Vagina (tissue), 2 donors: ENCODE data around the gene SPINDOC. TPM values are rescaled to one million over a fixed set of nuclear protein-coding genes. Genes with fewer than 3 reads are reported as not detected.

Experiments
- DNase-seq, 2 donors: peaks; one replicate each; pipeline ENCODE4 v3.0.0-alpha.2; 2017; ENCODE audit errors: extremely low spot score in 2 of 2
- H3K27ac ChIP-seq: fragments of 200-600 bp; sonication (generic); one replicate; pipeline ENCODE4 v1.5.1; 2019
- H3K27me3 ChIP-seq: fragments of 200-600 bp; sonication (generic); one replicate; pipeline ENCODE4 v1.5.1; 2019
- H3K36me3 ChIP-seq, 2 donors: fragments of 200-600 bp; sonication (generic); one replicate each; pipeline ENCODE4 v1.5.1; 2017 to 2019
- H3K4me1 ChIP-seq: fragments of 200-600 bp; sonication (generic); one replicate; pipeline ENCODE4 v1.5.1; 2019
- H3K4me3 ChIP-seq, 2 donors: fragments of 200-600 bp; sonication (generic); 1 replicate in 1 of 2; 2 replicates in 1 of 2; pipeline ENCODE4 v1.5.1; 2016 to 2019
- H3K9me3 ChIP-seq: fragments of 200-600 bp; sonication (generic); one replicate; pipeline ENCODE4 v1.5.1; 2019
- CTCF ChIP-seq, 3 experiments: fragments of 450-650 bp in 2 of 3; fragments of 200-600 bp in 1 of 3; sonication (generic) in 1 of 3; IDR thresholded peaks; one replicate each; pipeline ENCODE4 v1.5.1; 2017 to 2019; ENCODE audit warnings: antibody characterized with exemption in 3 of 3, mild to moderate bottlenecking in 2 of 3, moderate library complexity in 2 of 3
- POLR2A ChIP-seq, 2 donors: fragments of 450-650 bp; IDR thresholded peaks; one replicate each; pipeline ENCODE4 v1.6.1; 2017; ENCODE audit warnings: antibody characterized with exemption in 2 of 2, mild to moderate bottlenecking in 2 of 2, moderate library complexity in 2 of 2
- POLR2AphosphoS5 ChIP-seq, 2 donors: sonication (generic); formaldehyde crosslinking; IDR thresholded peaks; one replicate each; pipeline ENCODE4 v1.9.0; 2017; ENCODE audit warnings: antibody characterized with exemption in 2 of 2, mild to moderate bottlenecking in 2 of 2, low read depth in 1 of 2; ENCODE audit not compliant: insufficient read depth in 1 of 2
- intact Hi-C: fragments of 100-400 bp; cut with DNase I; formaldehyde crosslinking; loops from one replicate; pipeline ENCODE4 v1.15.1; 2023
- small RNA-seq: library from RNA; depleted of rRNA; stranded (forward); fragments of <200 nt; gene quantifications from one replicate; pipeline ENCODE3, GENCODE V24; 2016
- total RNA-seq: library from RNA; depleted of rRNA; stranded (reverse); fragments of >200 nt; gene quantifications from one replicate; pipeline ENCODE4 v1.2.3, GENCODE V29; 2016

The SPINDOC gene
- total RNA-seq, 1 donor from 2014 or later: 6.6 TPM

GRCh38 chr11:63875506-63876065, 62.3 kb downstream of the SPINDOC start:
- Histone ChIP-seq H3K36me3 (no peaks in the 10 kb centered on the region), H3K27ac (no peak overlapping the region), H3K4me3 (no peak overlapping the region), H3K4me1 (peaks cover 74% of the 10 kb centered on the region), H3K27me3 (no peaks in the 10 kb centered on the region), H3K9me3 (no peaks in the 10 kb centered on the region)
- intact Hi-C loops: no loop called here
- TF ChIP-seq POLR2AphosphoS5 (IDR thresholded peaks at IDR 0.05; ENCODE audit: insufficient read depth in 1 of 2, low read depth in 1 of 2) (no peak), POLR2A (IDR thresholded peaks at IDR 0.05) (no peak)
- no peak for DNase-seq

GRCh38 chr11:63876616-63877015, 63.4 kb downstream of the SPINDOC start:
- TF ChIP-seq POLR2AphosphoS5 (IDR thresholded peaks at IDR 0.05; ENCODE audit: insufficient read depth in 1 of 2, low read depth in 1 of 2) (no peak), POLR2A (IDR thresholded peaks at IDR 0.05) (no peak), CTCF (IDR thresholded peaks at IDR 0.05) (no peak)
- H3K36me3 ChIP-seq: no peaks in the 10 kb centered on the region
- no peak overlapping the region for H3K4me3 ChIP-seq
- H3K9me3 ChIP-seq: no peaks in the 10 kb centered on the region
- peaks cover 68% of the 10 kb centered on the region for H3K4me1 ChIP-seq
- H3K27me3 ChIP-seq: no peaks in the 10 kb centered on the region
- no peak for DNase-seq
- intact Hi-C loops: no loop called here
- no peak overlapping the region for H3K27ac ChIP-seq

Small RNAs within 50 kb of the gene (small RNA-seq; reads per million reads assigned to genes)
- not detected for gene AP006289.1
- not detected for gene RN7SL596P

Other genes with a start within 250 kb of the SPINDOC start
- 17.2 TPM for gene PLAAT3, start 199.0 kb upstream of the SPINDOC start, total RNA-seq
- gene ATL3, start 142.1 kb upstream of the SPINDOC start, total RNA-seq: 72.2 TPM
- 75.1 TPM for gene RTN3, start 132.0 kb upstream of the SPINDOC start, total RNA-seq
- gene ZFTA, start 44.7 kb upstream of the SPINDOC start, total RNA-seq: 13.0 TPM
- 35.6 TPM for gene MARK2, start 25.7 kb downstream of the SPINDOC start, total RNA-seq
- not detected for gene RCOR2, start 103.7 kb downstream of the SPINDOC start, total RNA-seq
- gene NAA40, start 125.5 kb downstream of the SPINDOC start, total RNA-seq: 7.1 TPM
- gene COX8A, start 161.2 kb downstream of the SPINDOC start, total RNA-seq: 383 TPM
- gene OTUB1, start 173.0 kb downstream of the SPINDOC start, total RNA-seq: 85.0 TPM
- gene FLRT1, start 222.5 kb downstream of the SPINDOC start, total RNA-seq: 0.49 TPM